ENCODE results near the gene FAM78B. TPM values are rescaled to one million over a fixed set of nuclear protein-coding genes. Genes with fewer than 3 reads are reported as not detected.
A peak's percentile ranks its signal among the peaks of the same experiment; 100 is the strongest.

Gene FAM78B
- total and polyA plus RNA-seq, 2 of the 8 experiments (the other 6 are each of a cell fraction or from before 2014, with no cell fraction given), result 2.3 to 3.6 TPM

DNA sequence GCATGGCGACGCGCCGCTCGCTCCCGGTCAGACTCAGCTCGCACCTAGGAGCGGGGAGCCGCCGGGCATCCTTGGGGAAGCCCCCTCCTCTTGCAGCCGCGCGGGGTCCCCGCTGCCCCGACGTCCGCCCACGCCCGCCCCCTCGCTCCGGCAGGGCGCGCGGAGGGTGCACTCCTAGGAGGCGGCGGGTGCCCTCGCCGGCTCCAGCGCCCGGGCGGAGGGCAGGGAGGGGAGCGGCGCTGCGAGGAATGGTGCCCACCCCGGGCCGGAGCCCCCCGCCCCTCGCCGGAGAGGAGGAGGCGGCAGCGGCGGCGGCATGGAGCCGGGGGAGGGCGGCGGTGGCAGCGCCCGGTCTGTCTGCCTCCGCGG is 488 bp downstream of the FAM78B start:
- Histone ChIP-seq H3K4me3 (ENCODE audit: extremely low read depth in 1 of 4, insufficient read depth in 2 of 4, low read depth in 3 of 4, low read length in 4 of 4) (peak overlapping the region; percentile 55 to 76 (median 68); a peak in 7 of 8 replicates), H4K20me1 (replicated peaks in 1 of 2; ENCODE audit: control insufficient read depth in 1 of 2, insufficient read depth in 2 of 2, low read length in 2 of 2) (peaks cover 0 to 7% of the 10 kb centered on the region in 2 experiments), H3K4ac (replicated peaks; ENCODE audit: insufficient read length, low read depth, low read length) (no peak overlapping the region), H2BK120ac (replicated peaks; ENCODE audit: low read depth, low read length) (no peak overlapping the region), H3K4me2 (ENCODE audit: insufficient read depth in 1 of 2, low read depth in 2 of 2, low read length in 2 of 2) (peak overlapping the region; percentile 91 to 100), H2AK5ac (ENCODE audit: low read depth, low read length) (no peak overlapping the region), H3K14ac (ENCODE audit: insufficient read length) (no peak overlapping the region), H2BK5ac (ENCODE audit: low read depth, low read length) (no peak overlapping the region), H2BK20ac (ENCODE audit: low read length) (no peak overlapping the region), H3K36me3 (ENCODE audit: control insufficient read depth in 2 of 4, insufficient read depth in 4 of 4, low read length in 3 of 4) (no peaks in the 10 kb centered on the region), H3K23me2 (ENCODE audit: low read depth, low read length) (peaks cover 22% of the 10 kb centered on the region; the same call in 1 of the 2 replicates), H4K5ac (ENCODE audit: insufficient read length, low read depth, low read length) (no peak overlapping the region), H4K91ac (replicated peaks; ENCODE audit: insufficient read length, low read length) (no peak overlapping the region), H3K9me3 (ENCODE audit: insufficient read depth in 2 of 2, low read depth in 1 of 2, low read length in 1 of 2) (no peaks in the 10 kb centered on the region; a peak in 1 of 4 replicates), H3K9ac (replicated peaks in 1 of 4; ENCODE audit: extremely low read depth in 1 of 4, low read depth in 3 of 4, low read length in 3 of 4) (peak overlapping the region in 1 of 4 experiments; percentile 38; a peak in 1 of 7 replicates), H2BK12ac (ENCODE audit: low read depth, low read length) (no peak overlapping the region), H3K18ac (ENCODE audit: extremely low read depth, low read length) (no peak overlapping the region), H4K8ac (ENCODE audit: extremely low read depth, insufficient read depth, low read length) (no peak overlapping the region), H2AFZ (ENCODE audit: low read length) (no peak overlapping the region), H3K79me2 (ENCODE audit: control insufficient read depth in 1 of 2, insufficient read depth in 2 of 2, low read length in 2 of 2) (no peaks in the 10 kb centered on the region), H3K27ac (ENCODE audit: low read depth, low read length) (no peak overlapping the region), H3K23ac (ENCODE audit: insufficient read length) (no peak overlapping the region), H2BK15ac (ENCODE audit: low read length) (no peak overlapping the region), H3K56ac (replicated peaks; ENCODE audit: insufficient read length, low read depth, low read length) (no peak overlapping the region), H3K79me1 (ENCODE audit: low read depth, low read length) (no peaks in the 10 kb centered on the region), H3K4me1 (replicated peaks in 1 of 4; ENCODE audit: control insufficient read depth in 3 of 4, insufficient read depth in 4 of 4, low read length in 3 of 4) (peaks cover 5 to 15% (median 9%) of the 10 kb centered on the region in 4 experiments), H3K27me3 (replicated peaks in 1 of 4; ENCODE audit: control insufficient read depth in 3 of 4, extremely low read depth in 1 of 4, insufficient read depth in 3 of 4, low read length in 3 of 4) (peaks cover 7 to 28% (median 21%) of the 10 kb centered on the region in 4 experiments)
- FAIRE-seq (no peak), DNase-seq (ENCODE audit: low read depth in 1 of 2, low spot score in 2 of 2) (peak in 1 of 2 experiments; percentile 62)
- ChIA-PET POLR2A (ENCODE audit: partially characterized antibody) (no interaction called here), CTCF (ENCODE audit: partially characterized antibody) (interaction anchor here (1.7 to 2.3 kb wide), 2 partner anchors 238 to 268 kb away, joined by 6 to 13 read pairs; no protein-coding TSS in a partner anchor)
- no CpG with 5 or more reads among the region's 50 CpGs for WGBS, 2 experiments (ENCODE audit: extremely low coverage in 1 of 2, insufficient coverage in 1 of 2, insufficient read length in 1 of 2, insufficient replicate concordance in 2 of 2, low coverage in 1 of 2, low lambda C conversion rate in 2 of 2, missing lambda C conversion rate in 1 of 2)
- TF ChIP-seq SIN3A (conservative IDR thresholded peaks at IDR 0.05 in 1 of 2, IDR thresholded peaks at IDR 0.05 in 1 of 2; ENCODE audit: low read depth in 1 of 2, low read length in 2 of 2), result no peak
- TF ChIP-seq POLR2AphosphoS5 (IDR thresholded peaks at IDR 0.05; ENCODE audit: low read depth, low read length), result no peak
- no peak for TF ChIP-seq POU5F1 (IDR thresholded peaks at IDR 0.05; ENCODE audit: low read depth, low read length)
- 0 out of 2 replicates have a peak, but pooled peaks have one; percentile 6 for TF ChIP-seq PHF8 (conservative IDR thresholded peaks at IDR 0.05; ENCODE audit: low read depth, low read length)
- no peak for TF ChIP-seq CHD1 (IDR thresholded peaks at IDR 0.05; ENCODE audit: low read depth, low read length)
- no peak for TF ChIP-seq SRF (IDR thresholded peaks at IDR 0.05; ENCODE audit: low read depth, low read length)
- no peak for TF ChIP-seq SP2 (IDR thresholded peaks at IDR 0.05; ENCODE audit: low read length)
- 0 out of 2 replicates have a peak, but pooled peaks have one; percentile 1 for TF ChIP-seq RBBP5 (IDR thresholded peaks at IDR 0.05; ENCODE audit: borderline replicate concordance, low read depth, low read length)
- peak; percentile 61; the same call in 1 of the 2 replicates for TF ChIP-seq EGR1 (IDR thresholded peaks at IDR 0.05; ENCODE audit: borderline replicate concordance, low read depth, low read length)
- no peak for TF ChIP-seq TCF12 (IDR thresholded peaks at IDR 0.05; ENCODE audit: low read depth, low read length)
- TF ChIP-seq CHD2 (IDR thresholded peaks at IDR 0.05; ENCODE audit: low read length), result no peak
- TF ChIP-seq HDAC6 (IDR thresholded peaks at IDR 0.05; ENCODE audit: low read depth, low read length), result no peak
- TF ChIP-seq HDAC2 (IDR thresholded peaks at IDR 0.05; ENCODE audit: borderline replicate concordance in 1 of 2, low read depth in 2 of 2, low read length in 2 of 2), result no peak
- TF ChIP-seq TAF1 (IDR thresholded peaks at IDR 0.05; ENCODE audit: low read depth, low read length), result no peak
- no peak for TF ChIP-seq SP1 (IDR thresholded peaks at IDR 0.05; ENCODE audit: low read depth, low read length)
